Measurements from ENCODE around the gene SEC16B. TPM values are rescaled to one million over a fixed set of nuclear protein-coding genes. Genes with fewer than 3 reads are reported as not detected.

SEC16B gene
- total and polyA plus RNA-seq, 2 donors from 2014 or later: 3.5 to 4.8 TPM

DNA sequence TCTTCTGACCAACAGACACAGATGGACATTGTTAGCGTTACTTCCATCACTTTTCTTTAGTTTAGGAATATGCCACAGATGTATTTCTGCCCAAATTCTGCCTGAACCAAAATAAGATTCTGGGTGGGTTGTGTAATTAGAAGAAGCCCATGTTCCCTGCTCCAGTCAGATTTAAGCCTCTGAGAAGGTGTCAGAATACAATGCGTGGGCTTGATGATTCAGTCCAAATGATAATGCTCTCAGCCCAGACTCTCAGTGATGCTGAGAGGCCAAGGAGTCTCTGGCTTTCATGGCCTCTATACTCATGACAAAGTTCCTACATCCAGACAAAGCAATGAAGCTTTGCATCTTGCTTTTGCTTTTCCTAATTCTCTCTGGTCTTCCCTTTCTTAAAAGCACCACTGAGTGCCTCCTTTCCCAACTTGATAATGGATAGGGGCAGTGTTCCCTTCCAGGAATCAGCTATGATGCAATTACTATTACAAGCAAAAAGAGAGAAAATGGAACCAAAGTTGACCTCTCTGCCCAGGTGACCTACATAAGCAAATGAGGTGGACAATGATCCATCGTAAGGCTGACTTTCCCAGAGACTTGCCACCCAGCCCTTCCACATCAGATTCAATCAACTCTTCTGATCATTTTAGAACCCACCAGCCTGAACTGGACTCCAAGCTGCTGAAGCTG is 8.8 kb downstream of the SEC16B start:
- DNase-seq: no peak
- FAIRE-seq: no peak
- intact Hi-C loops (cut with DNase I): no loop called here

DNA sequence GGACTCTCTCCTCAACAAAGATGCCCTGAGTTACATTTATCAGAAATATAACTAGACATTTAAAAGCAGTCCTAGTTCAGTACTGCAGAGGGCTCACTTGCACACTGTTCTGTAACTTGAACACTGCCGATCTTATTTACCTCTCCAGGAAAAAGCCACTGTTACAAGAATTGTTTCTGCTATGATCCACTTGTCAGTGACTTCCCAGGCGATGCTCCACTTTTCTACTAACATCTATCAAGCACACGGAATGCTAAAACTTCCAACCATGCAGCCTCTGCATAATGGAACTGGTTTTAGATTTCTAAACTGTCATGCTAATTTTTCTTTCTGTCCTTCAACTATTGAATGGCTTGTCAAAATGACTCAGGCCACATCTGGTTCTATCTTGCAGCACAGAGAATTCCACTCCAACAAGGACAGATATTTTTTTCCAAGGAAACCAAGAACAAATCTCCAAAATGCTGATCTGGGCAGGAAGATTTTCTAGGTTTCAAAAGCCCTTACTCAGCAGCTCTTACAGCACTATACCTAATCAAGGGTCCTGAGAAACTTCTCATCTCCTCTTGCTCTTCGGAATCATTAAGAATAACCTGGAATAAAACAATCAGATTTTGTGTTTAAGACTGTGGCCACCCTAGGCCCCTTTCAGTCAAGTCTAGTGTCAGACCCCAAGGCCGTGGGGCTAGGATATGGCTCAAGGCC is 9.9 kb downstream of the SEC16B start:
- Histone ChIP-seq H3K9me3 (ENCODE audit: control insufficient read depth in 2 of 3, insufficient read depth in 1 of 3, low read length in 3 of 3) (no peaks in the 10 kb centered on the region), H3K9ac (ENCODE audit: low read length in 3 of 3) (no peak overlapping the region), H3K4me3 (ENCODE audit: low read length in 3 of 3) (no peak overlapping the region), H3K36me3 (ENCODE audit: control insufficient read depth in 2 of 3, insufficient read depth in 3 of 3, low read length in 3 of 3) (peaks cover 0 to 7% (median 5%) of the 10 kb centered on the region in 3 donors), H3K27ac (ENCODE audit: low read depth in 2 of 2, low read length in 2 of 2) (no peak overlapping the region), H3K4me1 (ENCODE audit: control insufficient read depth in 2 of 3, insufficient read depth in 2 of 3, low read depth in 1 of 3, low read length in 3 of 3) (no peaks in the 10 kb centered on the region), H3K27me3 (ENCODE audit: control insufficient read depth, insufficient read depth, low read length) (no peaks in the 10 kb centered on the region)
- intact Hi-C loops (cut with DNase I): no loop called here
- TF ChIP-seq, protein P1, sequence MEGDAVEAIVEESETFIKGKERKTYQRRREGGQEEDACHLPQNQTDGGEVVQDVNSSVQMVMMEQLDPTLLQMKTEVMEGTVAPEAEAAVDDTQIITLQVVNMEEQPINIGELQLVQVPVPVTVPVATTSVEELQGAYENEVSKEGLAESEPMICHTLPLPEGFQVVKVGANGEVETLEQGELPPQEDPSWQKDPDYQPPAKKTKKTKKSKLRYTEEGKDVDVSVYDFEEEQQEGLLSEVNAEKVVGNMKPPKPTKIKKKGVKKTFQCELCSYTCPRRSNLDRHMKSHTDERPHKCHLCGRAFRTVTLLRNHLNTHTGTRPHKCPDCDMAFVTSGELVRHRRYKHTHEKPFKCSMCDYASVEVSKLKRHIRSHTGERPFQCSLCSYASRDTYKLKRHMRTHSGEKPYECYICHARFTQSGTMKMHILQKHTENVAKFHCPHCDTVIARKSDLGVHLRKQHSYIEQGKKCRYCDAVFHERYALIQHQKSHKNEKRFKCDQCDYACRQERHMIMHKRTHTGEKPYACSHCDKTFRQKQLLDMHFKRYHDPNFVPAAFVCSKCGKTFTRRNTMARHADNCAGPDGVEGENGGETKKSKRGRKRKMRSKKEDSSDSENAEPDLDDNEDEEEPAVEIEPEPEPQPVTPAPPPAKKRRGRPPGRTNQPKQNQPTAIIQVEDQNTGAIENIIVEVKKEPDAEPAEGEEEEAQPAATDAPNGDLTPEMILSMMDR (IDR thresholded peaks at IDR 0.05; ENCODE audit: borderline replicate concordance, extremely low read depth, insufficient read depth): peak; percentile 32
- peak in 1 of 5 donors; percentile 32 for DNase-seq
- FAIRE-seq: no peak

More for the DNA sequence above, 8.8 kb downstream of the SEC16B start:
- Histone ChIP-seq H3K4me3 (ENCODE audit: low read length in 3 of 3) (no peak overlapping the region), H3K9ac (ENCODE audit: low read length in 3 of 3) (no peak overlapping the region), H3K4me1 (ENCODE audit: control insufficient read depth in 2 of 3, insufficient read depth in 2 of 3, low read depth in 1 of 3, low read length in 3 of 3) (no peaks in the 10 kb centered on the region), H3K36me3 (ENCODE audit: control insufficient read depth in 2 of 3, insufficient read depth in 3 of 3, low read length in 3 of 3) (peaks cover 0 to 7% (median 7%) of the 10 kb centered on the region in 3 donors), H3K27ac (ENCODE audit: low read depth in 2 of 2, low read length in 2 of 2) (no peak overlapping the region), H3K9me3 (ENCODE audit: control insufficient read depth in 2 of 3, insufficient read depth in 1 of 3, low read length in 3 of 3) (no peaks in the 10 kb centered on the region), H3K27me3 (ENCODE audit: control insufficient read depth, insufficient read depth, low read length) (no peaks in the 10 kb centered on the region)
- TF ChIP-seq, protein P1 (IDR thresholded peaks at IDR 0.05; ENCODE audit: borderline replicate concordance, extremely low read depth, insufficient read depth): no peak

DNA sequence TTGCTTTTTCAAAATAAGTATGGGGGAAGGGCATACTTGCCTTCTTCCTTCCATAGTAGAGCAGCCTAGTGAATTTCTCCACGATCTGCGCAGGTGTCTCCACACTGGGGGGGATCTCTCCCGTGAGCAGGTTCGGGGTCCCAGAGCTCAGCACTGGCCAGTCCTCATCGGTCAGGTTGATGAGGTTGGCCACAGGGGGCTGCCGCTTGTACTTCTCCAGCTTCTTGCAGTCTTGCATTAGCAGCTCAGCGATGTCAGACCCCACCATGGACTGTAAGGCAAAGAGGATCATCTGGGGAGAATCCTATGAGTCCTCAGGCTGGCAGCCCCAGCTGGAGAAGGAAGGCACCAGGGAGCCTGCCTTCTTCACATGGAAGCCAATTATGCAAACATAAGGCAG is 11.8 kb downstream of the SEC16B start:
- peaks cover 0 to 7% (median 5%) of the 10 kb centered on the region in 3 donors for H3K36me3 ChIP-seq (ENCODE audit: control insufficient read depth in 2 of 3, insufficient read depth in 3 of 3, low read length in 3 of 3)
- H3K27me3 ChIP-seq (ENCODE audit: control insufficient read depth, insufficient read depth, low read length): no peaks in the 10 kb centered on the region
- intact Hi-C loops (cut with DNase I): no loop called here
- no peak overlapping the region for H3K4me3 ChIP-seq (ENCODE audit: low read length in 3 of 3)
- DNase-seq (no peak), FAIRE-seq (no peak)
- TF ChIP-seq, protein P1 (IDR thresholded peaks at IDR 0.05; ENCODE audit: borderline replicate concordance, extremely low read depth, insufficient read depth): no peak
- H3K27ac ChIP-seq (ENCODE audit: low read depth in 2 of 2, low read length in 2 of 2): no peak overlapping the region
- H3K4me1 ChIP-seq (ENCODE audit: control insufficient read depth in 2 of 3, insufficient read depth in 2 of 3, low read depth in 1 of 3, low read length in 3 of 3): no peaks in the 10 kb centered on the region
- no peaks in the 10 kb centered on the region for H3K9me3 ChIP-seq (ENCODE audit: control insufficient read depth in 2 of 3, insufficient read depth in 1 of 3, low read length in 3 of 3)
- H3K9ac ChIP-seq (ENCODE audit: low read length in 3 of 3): no peak overlapping the region

Data from kidney (tissue), 14 donors.